ENCODE measurements around the gene KCNE3.
"Not testable (repeated sequence)": the region's sequence is repeated elsewhere in the genome, so short reads cannot be mapped to it uniquely, and the experiment has no call there.

KCNE3 gene

DNA sequence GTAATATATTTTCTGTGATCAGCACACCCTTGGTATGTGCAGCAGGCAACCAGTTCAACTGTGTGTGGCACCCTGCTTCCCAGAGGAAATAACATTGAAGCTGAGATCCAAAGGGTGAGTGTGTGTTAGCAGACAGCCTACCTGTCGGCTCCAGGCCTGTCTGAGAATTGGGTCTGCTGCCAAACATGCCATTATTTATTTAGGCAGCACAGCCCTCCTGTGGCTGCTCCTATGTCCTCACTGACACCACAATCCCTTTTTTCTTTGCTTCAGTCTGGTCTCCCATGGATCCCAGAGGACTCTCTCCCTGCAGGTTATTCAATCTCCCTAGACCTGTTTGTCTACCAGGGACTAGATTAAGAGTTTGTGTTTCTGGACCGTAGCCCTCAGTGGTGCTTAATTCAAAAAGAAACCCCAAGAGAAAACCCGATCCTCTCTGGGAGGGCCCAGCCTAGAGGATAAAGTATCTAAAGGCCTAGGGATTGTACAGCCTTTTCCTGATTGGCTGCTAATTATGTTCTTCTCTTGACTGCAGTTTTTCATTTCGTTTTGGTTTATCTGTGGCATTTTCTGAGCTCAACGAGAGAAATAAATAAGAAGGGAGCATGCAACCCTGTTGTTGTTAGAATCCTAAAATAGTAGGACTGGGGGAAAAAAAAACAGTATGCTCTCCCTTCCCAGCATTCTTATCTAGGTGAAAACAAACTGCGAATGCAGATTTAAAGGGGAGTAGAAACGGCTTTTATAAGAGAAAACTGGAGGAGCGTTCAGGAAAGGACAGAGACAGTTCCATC is 24.1 kb downstream of the KCNE3 start:
- no peak for DNase-seq (ENCODE audit: low read depth)

DNA sequence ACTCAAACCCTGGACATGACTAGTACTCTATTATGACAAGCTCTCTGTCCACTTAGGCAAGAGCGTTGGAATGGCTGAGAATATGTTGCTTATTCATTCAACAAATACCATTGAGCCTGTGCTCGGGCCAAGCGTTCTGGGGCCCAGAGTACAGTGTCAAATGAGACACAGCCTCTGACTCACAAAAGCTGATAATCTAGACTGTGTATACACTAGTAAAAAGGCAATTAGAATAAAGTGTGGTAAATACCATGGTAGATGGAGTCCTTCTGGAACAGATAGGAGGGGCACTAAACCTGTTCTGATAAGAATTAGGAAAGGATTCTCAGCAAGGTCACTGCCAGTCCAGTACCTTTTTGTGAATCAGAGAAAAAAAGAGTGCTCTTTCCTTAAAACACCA is 24.7 kb downstream of the KCNE3 start:
- no peak for DNase-seq (ENCODE audit: low read depth)

DNA sequence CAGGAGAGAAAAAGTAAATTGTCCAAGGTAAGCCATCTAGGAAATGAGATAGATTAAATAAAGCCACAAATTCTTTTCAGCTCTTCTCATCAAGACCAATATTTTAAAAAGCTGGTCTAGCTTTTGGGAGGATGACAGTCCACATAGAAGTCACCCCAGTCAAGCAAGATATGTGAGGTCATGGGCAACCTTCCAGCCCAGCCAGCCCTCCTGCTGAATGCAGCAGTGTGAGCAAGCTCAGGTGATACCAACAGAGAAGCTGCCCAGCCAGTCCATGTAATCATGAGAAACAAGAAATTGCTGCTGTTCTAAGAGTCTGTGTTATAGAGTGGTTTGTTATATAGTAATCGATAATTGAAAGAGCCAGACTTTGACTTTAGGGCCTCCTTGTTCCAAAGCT is 28.7 kb downstream of the KCNE3 start:
- no peak for DNase-seq (ENCODE audit: low read depth)

DNA sequence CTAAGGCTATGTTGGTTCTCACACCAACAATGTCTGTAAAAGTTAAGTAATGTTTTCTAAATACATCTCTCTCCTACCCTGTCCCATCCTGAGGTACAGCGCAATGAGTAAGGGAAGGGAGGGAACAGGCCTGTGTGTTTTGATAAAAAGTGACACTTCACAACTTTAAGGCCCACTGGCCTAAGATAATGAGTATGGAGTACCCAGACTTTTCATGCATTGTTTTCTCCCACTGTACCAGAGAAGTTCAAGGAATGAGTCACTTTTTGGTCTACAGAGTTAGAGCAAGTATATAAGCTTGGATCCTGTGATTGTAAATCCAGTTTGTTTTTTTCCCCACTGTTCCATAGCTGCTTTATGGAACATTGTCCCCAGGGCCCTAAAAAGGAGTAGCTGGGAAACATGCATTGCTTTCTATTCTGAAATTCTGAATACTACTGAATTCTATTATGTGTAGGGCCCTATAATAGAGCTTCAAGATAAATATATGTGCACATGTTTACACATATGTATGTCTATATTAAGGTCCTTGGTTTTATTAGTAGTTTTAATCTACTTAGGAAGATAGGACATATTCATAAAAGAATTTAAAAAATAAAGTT is 29.8 kb downstream of the KCNE3 start:
- DNase-seq (ENCODE audit: low read depth), result no peak

DNA sequence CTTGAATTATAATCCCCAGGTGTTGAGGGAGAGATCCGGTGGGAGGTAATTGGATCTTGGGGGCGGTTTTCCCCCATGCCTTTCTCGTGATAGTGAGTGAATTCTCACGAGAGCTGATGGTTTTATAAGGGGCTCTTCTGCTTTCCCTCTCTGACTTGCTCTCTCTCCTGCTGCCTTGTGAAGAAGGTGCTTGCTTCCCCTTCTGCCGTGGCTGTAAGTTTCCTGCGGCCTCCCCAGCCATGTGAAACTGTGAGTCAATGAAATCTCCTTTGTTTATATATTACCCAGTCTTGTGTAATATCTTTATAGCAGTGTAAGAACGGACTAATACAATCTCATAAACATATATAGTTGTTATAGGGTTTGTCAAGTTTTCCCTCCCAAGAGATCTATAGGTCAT is 32.8 kb downstream of the KCNE3 start:
- no peak for DNase-seq (ENCODE audit: low read depth)

DNA sequence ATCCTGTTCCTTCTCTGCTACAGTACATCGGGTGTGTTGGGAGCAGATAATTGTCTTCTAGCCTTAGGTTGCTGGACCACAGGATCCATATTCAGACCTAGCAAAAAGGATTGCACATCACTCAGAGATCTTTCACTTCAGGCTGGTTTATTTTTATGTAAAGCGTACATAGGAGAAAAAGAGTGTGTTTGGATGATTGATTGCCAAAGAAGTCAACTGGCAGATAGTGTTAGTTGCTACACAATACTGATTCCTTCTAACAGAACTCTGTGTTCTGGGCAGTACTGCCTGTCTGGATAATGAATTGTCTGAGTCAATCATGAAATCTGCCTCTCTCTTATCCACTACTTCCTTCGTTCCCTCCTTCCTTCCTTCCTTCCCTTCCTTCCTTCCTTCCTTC is 38.1 kb downstream of the KCNE3 start:
- DNase-seq (ENCODE audit: low read depth), result no peak

DNA sequence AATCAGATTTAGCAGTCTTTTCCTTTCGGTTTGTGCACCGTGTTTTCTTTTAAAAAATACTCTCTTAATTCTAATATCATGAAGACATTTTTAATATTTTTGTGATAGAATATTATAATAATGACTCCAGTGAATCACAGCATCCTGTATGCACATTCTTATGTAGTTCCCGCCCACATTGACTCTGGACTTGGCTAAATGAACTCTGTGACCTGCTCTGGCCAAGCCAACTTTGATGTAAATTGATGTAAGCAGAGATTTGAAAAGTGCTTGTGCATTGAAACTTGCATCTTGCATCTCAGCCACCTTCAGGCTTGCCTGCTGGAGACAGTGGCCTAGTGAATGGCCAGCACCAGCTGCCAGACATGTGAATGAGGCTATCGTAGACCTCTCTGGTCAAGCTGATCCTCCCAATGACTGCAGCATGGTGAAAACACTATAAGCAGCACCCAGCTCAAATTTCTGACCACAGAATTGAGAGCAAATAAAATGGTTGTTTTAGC is 39.9 kb downstream of the KCNE3 start:
- DNase-seq (ENCODE audit: low read depth), result no peak

DNA sequence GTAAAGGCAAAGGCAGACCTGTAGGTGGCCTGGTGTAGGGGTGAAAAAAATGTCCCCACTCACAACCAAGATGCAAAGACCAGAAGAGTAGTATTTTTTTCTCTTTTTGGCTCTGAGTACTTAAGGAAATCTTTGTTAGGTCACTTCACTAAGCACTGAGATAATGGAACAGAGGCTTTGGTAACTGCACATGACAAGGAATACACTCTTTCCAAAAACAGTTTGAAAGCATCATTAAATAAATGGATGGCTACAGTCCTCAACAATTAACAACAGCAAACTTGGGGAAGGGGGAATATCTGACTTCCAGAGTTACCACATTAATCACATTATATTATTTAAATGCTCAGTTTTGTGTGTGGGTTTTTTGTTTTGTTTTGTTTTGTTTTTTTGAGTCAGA is 42.2 kb downstream of the KCNE3 start:
- no peak for DNase-seq (ENCODE audit: low read depth)

DNA sequence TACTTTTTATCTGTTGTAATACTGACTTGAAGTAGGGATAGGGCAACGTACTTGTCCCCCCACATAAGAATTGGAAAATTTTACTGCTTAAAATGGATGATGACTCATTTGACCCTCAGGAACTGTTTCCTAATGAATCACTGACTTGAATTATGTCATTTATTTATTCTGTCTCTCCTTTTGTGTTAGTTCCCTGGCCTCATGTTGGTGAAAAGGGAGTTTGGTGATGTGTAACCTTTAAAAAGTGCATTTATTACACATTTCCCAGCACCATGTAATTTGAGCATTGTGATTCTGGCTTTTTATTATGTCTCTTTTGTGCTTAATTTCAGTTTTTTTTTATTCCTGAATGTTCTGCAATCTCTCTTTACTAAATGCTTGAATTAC is 48.8 kb downstream of the KCNE3 start:
- DNase-seq (ENCODE audit: low read depth), result no peak

DNA sequence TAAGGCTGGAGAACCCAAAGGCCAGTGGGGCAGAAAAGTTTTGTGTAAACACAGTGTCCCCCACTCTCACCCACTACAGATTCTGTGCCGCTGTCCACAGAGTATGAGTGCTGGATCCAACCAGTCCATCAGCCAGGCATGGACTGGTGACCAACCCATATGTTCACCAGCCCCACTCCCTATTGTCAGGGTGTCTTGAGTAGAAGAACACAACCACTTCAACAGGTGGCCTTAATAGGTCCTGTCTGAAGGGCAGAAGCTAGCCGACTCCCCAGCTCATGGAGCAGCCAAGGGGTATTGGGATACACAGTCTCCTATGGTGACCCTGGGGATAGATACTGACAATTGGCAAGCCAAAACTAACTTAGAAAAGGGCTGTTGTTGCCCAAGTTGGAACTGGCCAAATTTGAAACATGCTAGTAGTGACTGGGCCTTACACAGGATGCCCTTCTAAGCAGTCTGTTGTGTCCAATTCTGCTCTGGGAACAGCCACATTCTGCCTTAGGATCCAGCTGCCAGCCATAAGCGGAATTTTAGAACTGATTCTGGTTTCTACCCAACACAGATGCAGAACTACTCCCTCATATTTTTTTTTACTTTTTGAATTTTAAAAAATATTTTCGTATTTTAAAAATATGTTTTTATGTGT is 49.4 kb downstream of the KCNE3 start:
- no peak for DNase-seq (ENCODE audit: low read depth)

DNA sequence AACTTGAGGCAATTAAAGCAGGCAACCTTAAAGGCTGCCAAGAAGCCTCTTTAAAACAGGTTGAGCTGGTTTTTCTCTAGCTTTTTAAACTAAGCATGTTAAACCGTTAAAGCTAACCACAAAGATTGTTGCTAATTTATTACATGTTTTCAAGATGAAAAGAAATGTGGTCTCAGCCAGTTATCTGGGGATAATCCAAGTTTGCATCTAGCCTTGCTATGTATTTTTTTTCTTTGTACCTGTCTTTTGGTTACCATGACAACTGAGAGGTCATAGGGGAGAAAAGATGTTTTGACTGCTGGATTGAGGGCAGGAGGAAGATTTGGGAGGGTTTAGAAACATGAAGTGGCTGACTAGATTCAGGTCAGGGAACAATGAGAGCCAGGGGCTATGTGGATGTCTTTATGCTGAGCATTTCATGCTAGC is 50.0 kb downstream of the KCNE3 start:
- peak; percentile 0 for DNase-seq (ENCODE audit: low read depth)

DNA sequence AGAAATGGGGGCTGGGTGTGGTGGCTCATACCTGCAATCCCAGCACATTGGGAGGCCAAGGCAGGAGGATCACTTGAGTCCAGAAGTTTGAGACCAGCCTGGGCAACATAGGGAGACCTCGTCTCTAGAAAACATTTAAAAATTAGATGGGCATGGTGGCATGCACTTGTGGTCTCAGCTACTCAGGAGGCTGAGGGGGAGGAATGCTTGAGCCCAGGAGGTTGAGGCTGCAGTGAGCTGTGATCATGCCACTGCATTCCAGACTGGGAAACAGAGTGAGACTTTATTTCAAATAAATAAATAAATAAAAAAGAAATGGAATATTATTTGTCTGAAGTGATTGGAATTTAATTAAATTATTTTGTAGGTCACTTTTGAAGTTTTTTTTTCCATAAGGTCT is 50.4 kb downstream of the KCNE3 start:
- DNase-seq (ENCODE audit: low read depth), result not testable (repeated sequence)

DNA sequence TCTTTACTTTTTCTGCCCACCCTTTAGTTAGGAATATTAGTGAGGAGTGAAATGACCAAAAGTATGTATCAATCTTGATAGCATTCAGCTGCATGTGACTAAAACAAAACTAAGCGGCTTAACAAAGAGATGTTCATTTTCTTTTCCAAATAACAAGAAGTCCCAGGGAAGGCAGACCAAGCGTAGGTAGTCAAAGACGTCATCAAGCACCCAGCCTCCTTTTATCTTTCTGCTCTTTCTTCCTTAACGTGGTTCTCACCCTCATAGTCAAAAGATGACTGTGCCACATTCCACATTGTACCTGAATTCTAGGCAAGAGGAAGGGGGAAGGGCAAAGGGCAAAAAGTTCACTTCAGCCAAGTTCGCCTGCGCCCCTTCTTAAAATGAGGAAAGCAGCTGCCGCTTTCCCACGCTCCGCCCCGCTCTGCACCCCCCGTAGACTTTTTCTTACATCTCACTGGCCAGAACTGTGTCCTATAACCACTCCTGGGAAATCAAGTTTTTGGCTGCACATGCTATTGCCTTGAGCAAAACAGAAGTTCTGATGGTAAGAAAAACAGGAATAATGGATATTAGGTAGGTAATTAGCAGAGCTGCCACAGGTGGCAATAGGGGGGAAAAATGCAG is 54.5 kb downstream of the KCNE3 start:
- DNase-seq (ENCODE audit: low read depth), result no peak

DNA sequence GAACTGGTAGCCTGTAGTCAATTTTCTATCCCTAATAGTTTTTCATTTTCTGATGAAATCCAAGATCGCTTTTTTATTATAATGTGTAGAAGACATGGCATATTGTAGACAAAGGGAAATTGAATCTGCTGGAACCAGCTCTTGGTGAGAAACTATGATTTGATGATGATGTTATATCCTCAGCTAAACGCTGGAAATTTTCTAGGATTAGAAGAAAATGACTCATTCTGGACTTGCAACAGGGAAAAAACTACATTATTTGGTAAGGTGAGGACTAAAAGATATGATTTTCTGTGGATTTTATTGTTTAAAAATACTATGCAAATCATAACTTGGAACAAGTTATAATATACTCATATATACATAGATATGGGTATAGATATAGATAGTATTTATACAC is 55.0 kb downstream of the KCNE3 start:
- no peak for DNase-seq (ENCODE audit: low read depth)

DNA sequence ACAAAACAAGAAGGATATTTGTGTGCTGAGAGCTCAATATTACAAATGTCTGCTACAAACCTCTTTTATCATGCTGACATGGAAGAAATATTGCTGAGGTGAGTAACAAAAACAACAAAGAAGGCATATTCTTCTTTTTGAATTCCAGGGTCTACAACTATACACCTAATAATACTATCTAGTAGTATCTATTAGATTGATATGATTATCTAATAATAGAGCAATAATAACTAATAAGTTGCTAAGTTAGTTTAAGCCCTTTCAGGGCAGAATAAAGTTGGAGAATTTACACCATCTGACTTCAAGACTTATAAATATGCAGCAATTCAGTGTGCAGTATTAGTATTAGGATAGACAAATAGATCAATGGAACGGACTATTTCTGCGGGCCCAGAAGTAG is 57.7 kb downstream of the KCNE3 start:
- DNase-seq (ENCODE audit: low read depth), result no peak

Measured in T-helper 22 cell (primary cell).